Astrocyte (in vitro differentiated cells and primary cell): ENCODE data around the gene CTNND1.

ENCODE experiments used
- EZH2 ChIP-seq: IDR thresholded peaks from 2 replicates; pipeline ENCODE4 v1.6.1; 2012; ENCODE audit warnings: mild to moderate bottlenecking, low read length, inconsistent platforms; ENCODE audit not compliant: insufficient read depth
- TF ChIP-seq, protein P1 (sequence below): IDR thresholded peaks from 2 replicates; pipeline ENCODE4 v1.5.1; 2011; ENCODE audit warnings: low read depth, mild to moderate bottlenecking, inconsistent platforms, low read length, moderate library complexity; ENCODE audit not compliant: insufficient read depth

GRCh38 chr11:57764021-57764420, 2.4 kb downstream of the CTNND1 start:
- TF ChIP-seq, protein P1, sequence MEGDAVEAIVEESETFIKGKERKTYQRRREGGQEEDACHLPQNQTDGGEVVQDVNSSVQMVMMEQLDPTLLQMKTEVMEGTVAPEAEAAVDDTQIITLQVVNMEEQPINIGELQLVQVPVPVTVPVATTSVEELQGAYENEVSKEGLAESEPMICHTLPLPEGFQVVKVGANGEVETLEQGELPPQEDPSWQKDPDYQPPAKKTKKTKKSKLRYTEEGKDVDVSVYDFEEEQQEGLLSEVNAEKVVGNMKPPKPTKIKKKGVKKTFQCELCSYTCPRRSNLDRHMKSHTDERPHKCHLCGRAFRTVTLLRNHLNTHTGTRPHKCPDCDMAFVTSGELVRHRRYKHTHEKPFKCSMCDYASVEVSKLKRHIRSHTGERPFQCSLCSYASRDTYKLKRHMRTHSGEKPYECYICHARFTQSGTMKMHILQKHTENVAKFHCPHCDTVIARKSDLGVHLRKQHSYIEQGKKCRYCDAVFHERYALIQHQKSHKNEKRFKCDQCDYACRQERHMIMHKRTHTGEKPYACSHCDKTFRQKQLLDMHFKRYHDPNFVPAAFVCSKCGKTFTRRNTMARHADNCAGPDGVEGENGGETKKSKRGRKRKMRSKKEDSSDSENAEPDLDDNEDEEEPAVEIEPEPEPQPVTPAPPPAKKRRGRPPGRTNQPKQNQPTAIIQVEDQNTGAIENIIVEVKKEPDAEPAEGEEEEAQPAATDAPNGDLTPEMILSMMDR = no peak
- TF ChIP-seq EZH2 = no peak
